DND-41 (cell line): ENCODE data around the gene EXOC4.

ENCODE experiments used
- EZH2 ChIP-seq: IDR thresholded peaks from 3 replicates; pipeline ENCODE4 v1.6.1; 2012; ENCODE audit warnings: borderline replicate concordance, low read depth, mild to moderate bottlenecking, moderate library complexity, low read length, inconsistent platforms; ENCODE audit not compliant: severe bottlenecking
- TF ChIP-seq, protein P1 (sequence below): IDR thresholded peaks from 2 replicates; pipeline ENCODE4 v1.5.1; 2012; ENCODE audit warnings: borderline replicate concordance, low read length, moderate library complexity, mild to moderate bottlenecking; ENCODE audit not compliant: poor library complexity, severe bottlenecking; ENCODE audit errors: extremely low read depth

DNA sequence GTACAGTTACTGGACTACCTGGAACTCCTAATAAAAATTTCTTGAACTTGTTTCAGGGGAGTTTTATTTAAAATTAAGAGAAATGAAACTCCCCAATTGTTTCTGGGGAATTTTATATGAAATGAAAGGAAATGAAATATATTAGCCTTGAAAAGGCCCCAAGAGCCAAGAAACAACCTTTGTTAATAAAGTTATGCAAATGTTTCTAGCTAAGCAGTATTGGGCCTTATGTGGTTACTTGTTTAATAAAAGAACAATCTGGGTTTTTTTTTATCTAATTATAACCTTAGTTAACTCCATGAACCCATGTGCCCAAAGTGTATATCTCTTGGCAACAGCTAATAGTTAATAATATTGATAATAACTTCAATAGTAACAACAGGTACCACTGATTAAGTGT lies 222.8 kb downstream of the EXOC4 start:
- no peak for TF ChIP-seq EZH2
- TF ChIP-seq, protein P1, sequence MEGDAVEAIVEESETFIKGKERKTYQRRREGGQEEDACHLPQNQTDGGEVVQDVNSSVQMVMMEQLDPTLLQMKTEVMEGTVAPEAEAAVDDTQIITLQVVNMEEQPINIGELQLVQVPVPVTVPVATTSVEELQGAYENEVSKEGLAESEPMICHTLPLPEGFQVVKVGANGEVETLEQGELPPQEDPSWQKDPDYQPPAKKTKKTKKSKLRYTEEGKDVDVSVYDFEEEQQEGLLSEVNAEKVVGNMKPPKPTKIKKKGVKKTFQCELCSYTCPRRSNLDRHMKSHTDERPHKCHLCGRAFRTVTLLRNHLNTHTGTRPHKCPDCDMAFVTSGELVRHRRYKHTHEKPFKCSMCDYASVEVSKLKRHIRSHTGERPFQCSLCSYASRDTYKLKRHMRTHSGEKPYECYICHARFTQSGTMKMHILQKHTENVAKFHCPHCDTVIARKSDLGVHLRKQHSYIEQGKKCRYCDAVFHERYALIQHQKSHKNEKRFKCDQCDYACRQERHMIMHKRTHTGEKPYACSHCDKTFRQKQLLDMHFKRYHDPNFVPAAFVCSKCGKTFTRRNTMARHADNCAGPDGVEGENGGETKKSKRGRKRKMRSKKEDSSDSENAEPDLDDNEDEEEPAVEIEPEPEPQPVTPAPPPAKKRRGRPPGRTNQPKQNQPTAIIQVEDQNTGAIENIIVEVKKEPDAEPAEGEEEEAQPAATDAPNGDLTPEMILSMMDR, result no peak
